HEK293 (cell line): ENCODE measurements around the gene C3.
A peak's percentile ranks its signal among the peaks of the same experiment; 100 is the strongest.

Source experiments
- GLI2 ChIP-seq: fragments of 450-650 bp; formaldehyde crosslinking; IDR thresholded peaks from 2 replicates; pipeline ENCODE4; 2017; ENCODE audit warnings: missing biosample characterization, missing genetic modification characterization, low read depth, borderline replicate concordance
- GLI4 ChIP-seq: fragments of 450-650 bp; formaldehyde crosslinking; IDR thresholded peaks from 2 replicates; pipeline ENCODE4 v1.5.1; 2016; ENCODE audit warnings: missing biosample characterization, missing genetic modification characterization
- GLIS1 ChIP-seq: fragments of 450-650 bp; formaldehyde crosslinking; IDR thresholded peaks from 2 replicates; pipeline ENCODE4 v1.5.1; 2016; ENCODE audit warnings: missing biosample characterization, missing genetic modification characterization
- GLIS2 ChIP-seq: fragments of 450-650 bp; formaldehyde crosslinking; IDR thresholded peaks from 2 replicates; pipeline ENCODE4 v1.5.1; 2016; ENCODE audit warnings: missing biosample characterization, missing genetic modification characterization
- KLF10 ChIP-seq: fragments of 450-650 bp; IDR thresholded peaks from 2 replicates; pipeline ENCODE4 v1.5.1; 2018; ENCODE audit warnings: missing biosample characterization, mild to moderate bottlenecking, missing genetic modification characterization
- KLF7 ChIP-seq: fragments of 450-650 bp; formaldehyde crosslinking; IDR thresholded peaks from 2 replicates; pipeline ENCODE4 v1.5.1; 2016; ENCODE audit warnings: missing biosample characterization, missing genetic modification characterization, borderline replicate concordance
- MYNN ChIP-seq: fragments of 450-650 bp; formaldehyde crosslinking; IDR thresholded peaks from 2 replicates; pipeline ENCODE4 v1.5.1; 2016; ENCODE audit warnings: missing biosample characterization, missing genetic modification characterization, borderline replicate concordance
- PRDM1 ChIP-seq: fragments of 450-650 bp; formaldehyde crosslinking; IDR thresholded peaks from 2 replicates; pipeline ENCODE4; 2016; ENCODE audit warnings: missing biosample characterization, missing genetic modification characterization
- RBAK ChIP-seq: fragments of 450-650 bp; formaldehyde crosslinking; IDR thresholded peaks from 2 replicates; pipeline ENCODE4 v1.5.1; 2016; ENCODE audit warnings: missing biosample characterization, missing genetic modification characterization
- SCRT1 ChIP-seq: fragments of 450-650 bp; formaldehyde crosslinking; IDR thresholded peaks from 2 replicates; pipeline ENCODE4 v1.5.1; 2016; ENCODE audit warnings: missing biosample characterization, missing genetic modification characterization, borderline replicate concordance
- SP2 ChIP-seq: fragments of 450-650 bp; formaldehyde crosslinking; IDR thresholded peaks from 2 replicates; pipeline ENCODE4 v1.5.1; 2016; ENCODE audit warnings: missing biosample characterization, missing genetic modification characterization
- YY1 ChIP-seq: fragments of 450-650 bp; formaldehyde crosslinking; IDR thresholded peaks from 2 replicates; pipeline ENCODE4 v1.5.1; 2018; ENCODE audit warnings: missing biosample characterization, missing genetic modification characterization
- ZBTB1 ChIP-seq: fragments of 450-650 bp; formaldehyde crosslinking; IDR thresholded peaks from 2 replicates; pipeline ENCODE4 v1.5.1; 2016; ENCODE audit warnings: missing biosample characterization, missing genetic modification characterization
- ZBTB17 ChIP-seq: fragments of 450-650 bp; formaldehyde crosslinking; IDR thresholded peaks from 2 replicates; pipeline ENCODE4 v1.5.1; 2016; ENCODE audit warnings: missing biosample characterization, missing genetic modification characterization
- ZNF114 ChIP-seq: fragments of 450-650 bp; formaldehyde crosslinking; IDR thresholded peaks from 2 replicates; pipeline ENCODE4 v1.5.0; 2017; ENCODE audit warnings: missing biosample characterization, missing genetic modification characterization
- ZNF133 ChIP-seq: fragments of 450-650 bp; formaldehyde crosslinking; IDR thresholded peaks from 2 replicates; pipeline ENCODE4 v1.5.1; 2016; ENCODE audit warnings: missing biosample characterization, missing genetic modification characterization
- ZNF140 ChIP-seq: fragments of 450-650 bp; formaldehyde crosslinking; IDR thresholded peaks from 2 replicates; pipeline ENCODE4 v1.5.1; 2016; ENCODE audit warnings: missing biosample characterization, missing genetic modification characterization
- ZNF157 ChIP-seq: fragments of 450-650 bp; formaldehyde crosslinking; IDR thresholded peaks from 2 replicates; pipeline ENCODE4 v1.5.1; 2016; ENCODE audit warnings: missing biosample characterization, missing genetic modification characterization
- ZNF169 ChIP-seq: fragments of 450-650 bp; formaldehyde crosslinking; IDR thresholded peaks from 2 replicates; pipeline ENCODE4 v1.5.1; 2016; ENCODE audit warnings: missing biosample characterization, missing genetic modification characterization
- ZNF19 ChIP-seq: fragments of 450-650 bp; formaldehyde crosslinking; IDR thresholded peaks from 2 replicates; pipeline ENCODE4; 2016; ENCODE audit warnings: missing biosample characterization, missing genetic modification characterization, low read depth
- ZNF302 ChIP-seq: fragments of 450-650 bp; formaldehyde crosslinking; IDR thresholded peaks from 2 replicates; pipeline ENCODE4 v1.5.1; 2016; ENCODE audit warnings: missing biosample characterization, missing genetic modification characterization, low read depth
- ZNF341 ChIP-seq: fragments of 450-650 bp; formaldehyde crosslinking; IDR thresholded peaks from 2 replicates; pipeline ENCODE4; 2016; ENCODE audit warnings: low read depth, missing biosample characterization, missing genetic modification characterization
- ZNF366 ChIP-seq: fragments of 450-650 bp; formaldehyde crosslinking; conservative IDR thresholded peaks from 2 replicates; pipeline ENCODE4 v1.5.1; 2016; ENCODE audit warnings: missing biosample characterization, missing genetic modification characterization
- ZNF391 ChIP-seq: fragments of 450-650 bp; formaldehyde crosslinking; IDR thresholded peaks from 2 replicates; pipeline ENCODE4 v1.5.1; 2016; ENCODE audit warnings: low read depth, missing biosample characterization, missing genetic modification characterization, borderline replicate concordance
- ZNF394 ChIP-seq: fragments of 450-650 bp; formaldehyde crosslinking; IDR thresholded peaks from 2 replicates; pipeline ENCODE4 v1.5.1; 2016; ENCODE audit warnings: missing biosample characterization, missing genetic modification characterization, mild to moderate bottlenecking, moderate library complexity, borderline replicate concordance
- ZNF433 ChIP-seq: fragments of 450-650 bp; formaldehyde crosslinking; IDR thresholded peaks from 2 replicates; pipeline ENCODE4 v1.5.1; 2016; ENCODE audit warnings: missing biosample characterization, missing genetic modification characterization, low read depth
- ZNF510 ChIP-seq: fragments of 450-650 bp; formaldehyde crosslinking; IDR thresholded peaks from 2 replicates; pipeline ENCODE4 v1.5.1; 2018; ENCODE audit warnings: mild to moderate bottlenecking, missing genetic modification characterization, missing biosample characterization; ENCODE audit not compliant: insufficient replicate concordance
- ZNF571 ChIP-seq: fragments of 450-650 bp; formaldehyde crosslinking; IDR thresholded peaks from 2 replicates; pipeline ENCODE4 v1.5.0; 2017; ENCODE audit warnings: missing biosample characterization, missing genetic modification characterization
- ZNF623 ChIP-seq: fragments of 450-650 bp; formaldehyde crosslinking; IDR thresholded peaks from 2 replicates; pipeline ENCODE4 v1.5.1; 2016; ENCODE audit warnings: missing biosample characterization, missing genetic modification characterization
- ZNF707 ChIP-seq: fragments of 450-650 bp; formaldehyde crosslinking; IDR thresholded peaks from 2 replicates; pipeline ENCODE4 v1.5.1; 2016; ENCODE audit warnings: missing biosample characterization, missing genetic modification characterization
- ZNF768 ChIP-seq: fragments of 450-650 bp; formaldehyde crosslinking; IDR thresholded peaks from 2 replicates; pipeline ENCODE4 v1.5.1; 2018; ENCODE audit warnings: missing biosample characterization, mild to moderate bottlenecking, missing genetic modification characterization
- ZNF777 ChIP-seq: fragments of 450-650 bp; formaldehyde crosslinking; IDR thresholded peaks from 2 replicates; pipeline ENCODE4 v1.5.1; 2017; ENCODE audit warnings: missing biosample characterization, missing genetic modification characterization, borderline replicate concordance
- TF ChIP-seq, protein P1 (sequence below): fragments of 450-650 bp; formaldehyde crosslinking; IDR thresholded peaks from 2 replicates; pipeline ENCODE4 v1.5.1; 2016; ENCODE audit warnings: missing biosample characterization, missing genetic modification characterization
- TF ChIP-seq, protein P2 (sequence below): fragments of 450-650 bp; formaldehyde crosslinking; IDR thresholded peaks from 2 replicates; pipeline ENCODE4 v1.5.1; 2016; ENCODE audit warnings: missing biosample characterization, missing genetic modification characterization
- TF ChIP-seq, protein P3 (sequence below): fragments of 450-650 bp; formaldehyde crosslinking; optimal IDR thresholded peaks from 2 replicates; pipeline ENCODE3; 2016; ENCODE audit warnings: missing biosample characterization, mild to moderate bottlenecking, missing genetic modification characterization
- TF ChIP-seq, protein P4 (sequence below): fragments of 450-650 bp; formaldehyde crosslinking; IDR thresholded peaks from 2 replicates; pipeline ENCODE4 v1.5.1; 2016; ENCODE audit warnings: missing biosample characterization, missing genetic modification characterization
- TF ChIP-seq, protein P5 (sequence below): fragments of 450-650 bp; formaldehyde crosslinking; IDR thresholded peaks from 2 replicates; pipeline ENCODE4 v1.5.1; 2016; ENCODE audit warnings: missing biosample characterization, missing genetic modification characterization

C3 gene

DNA sequence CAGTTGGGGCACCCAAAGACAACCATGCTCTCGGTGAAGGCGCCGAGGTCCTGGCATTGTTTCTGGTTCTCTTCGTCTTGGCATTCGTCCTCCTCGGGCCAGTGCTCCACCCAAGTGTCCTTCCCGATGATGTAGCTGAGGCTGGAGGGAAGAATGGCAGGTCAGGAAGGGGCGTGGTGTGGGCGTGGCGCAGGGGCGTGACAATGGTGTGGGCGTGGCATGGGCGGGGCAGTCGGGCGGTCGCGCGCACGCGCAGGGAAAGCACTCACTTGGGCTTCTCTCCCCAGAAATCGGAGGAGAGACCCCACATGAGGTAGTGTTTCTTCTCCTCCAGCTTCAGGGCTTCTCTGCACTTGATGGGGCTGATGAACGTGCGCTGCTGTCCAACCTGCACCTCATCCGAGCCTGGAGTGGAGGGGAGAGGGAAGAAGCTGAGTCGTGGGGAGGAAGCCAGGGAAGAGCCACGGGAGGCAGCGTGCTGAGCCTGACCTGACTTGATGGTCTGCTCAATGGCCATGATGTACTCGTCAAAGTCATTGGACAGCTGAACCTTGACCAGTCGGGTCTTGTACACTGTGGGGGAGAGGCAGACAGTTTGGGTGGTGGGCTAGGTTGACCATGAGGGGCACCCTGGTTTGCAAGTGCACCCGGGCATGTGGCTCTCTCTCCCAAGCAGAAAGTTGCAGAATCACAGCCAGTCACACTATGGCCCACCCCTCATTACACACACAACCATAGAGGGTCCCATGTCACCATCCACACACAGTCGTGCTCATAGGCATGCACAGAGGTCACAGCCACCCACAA is 42.4 kb downstream of the C3 start (continued):
- TF ChIP-seq, protein P1, sequence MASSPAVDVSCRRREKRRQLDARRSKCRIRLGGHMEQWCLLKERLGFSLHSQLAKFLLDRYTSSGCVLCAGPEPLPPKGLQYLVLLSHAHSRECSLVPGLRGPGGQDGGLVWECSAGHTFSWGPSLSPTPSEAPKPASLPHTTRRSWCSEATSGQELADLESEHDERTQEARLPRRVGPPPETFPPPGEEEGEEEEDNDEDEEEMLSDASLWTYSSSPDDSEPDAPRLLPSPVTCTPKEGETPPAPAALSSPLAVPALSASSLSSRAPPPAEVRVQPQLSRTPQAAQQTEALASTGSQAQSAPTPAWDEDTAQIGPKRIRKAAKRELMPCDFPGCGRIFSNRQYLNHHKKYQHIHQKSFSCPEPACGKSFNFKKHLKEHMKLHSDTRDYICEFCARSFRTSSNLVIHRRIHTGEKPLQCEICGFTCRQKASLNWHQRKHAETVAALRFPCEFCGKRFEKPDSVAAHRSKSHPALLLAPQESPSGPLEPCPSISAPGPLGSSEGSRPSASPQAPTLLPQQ (tag by site-specific recombination): no peak
- TF ChIP-seq ZNF114 (tag by site-specific recombination): no peak
- no peak for TF ChIP-seq YY1 (tag by site-specific recombination)
- peak; percentile 46; the same call in 1 of the 2 replicates for TF ChIP-seq ZNF366 (tag by site-specific recombination)
- TF ChIP-seq ZNF707: no peak
- no peak for TF ChIP-seq ZNF19 (tag by site-specific recombination)
- TF ChIP-seq, protein P2, sequence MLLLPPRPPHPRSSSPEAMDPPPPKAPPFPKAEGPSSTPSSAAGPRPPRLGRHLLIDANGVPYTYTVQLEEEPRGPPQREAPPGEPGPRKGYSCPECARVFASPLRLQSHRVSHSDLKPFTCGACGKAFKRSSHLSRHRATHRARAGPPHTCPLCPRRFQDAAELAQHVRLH (tag by site-specific recombination): no peak
- TF ChIP-seq ZBTB17: no peak
- TF ChIP-seq ZNF768 (tag by site-specific recombination): no peak
- TF ChIP-seq ZNF341 (tag by site-specific recombination): peak; percentile 75
- no peak for TF ChIP-seq GLI4 (tag by site-specific recombination)
- TF ChIP-seq ZBTB1: no peak
- TF ChIP-seq ZNF571: no peak
- no peak for TF ChIP-seq ZNF391 (tag by site-specific recombination)
- no peak for TF ChIP-seq ZNF623
- no peak for TF ChIP-seq RBAK (tag by site-specific recombination)
- TF ChIP-seq ZNF433: no peak
- no peak for TF ChIP-seq ZNF133 (tag by site-specific recombination)
- peak; percentile 29; the same call in 1 of the 2 replicates for TF ChIP-seq GLIS2
- no peak for TF ChIP-seq ZNF157 (tag by site-specific recombination)
- TF ChIP-seq, protein P3, sequence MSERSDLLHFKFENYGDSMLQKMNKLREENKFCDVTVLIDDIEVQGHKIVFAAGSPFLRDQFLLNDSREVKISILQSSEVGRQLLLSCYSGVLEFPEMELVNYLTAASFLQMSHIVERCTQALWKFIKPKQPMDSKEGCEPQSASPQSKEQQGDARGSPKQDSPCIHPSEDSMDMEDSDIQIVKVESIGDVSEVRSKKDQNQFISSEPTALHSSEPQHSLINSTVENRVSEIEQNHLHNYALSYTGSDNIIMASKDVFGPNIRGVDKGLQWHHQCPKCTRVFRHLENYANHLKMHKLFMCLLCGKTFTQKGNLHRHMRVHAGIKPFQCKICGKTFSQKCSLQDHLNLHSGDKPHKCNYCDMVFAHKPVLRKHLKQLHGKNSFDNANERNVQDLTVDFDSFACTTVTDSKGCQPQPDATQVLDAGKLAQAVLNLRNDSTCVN: peak; percentile 37
- TF ChIP-seq, protein P4, sequence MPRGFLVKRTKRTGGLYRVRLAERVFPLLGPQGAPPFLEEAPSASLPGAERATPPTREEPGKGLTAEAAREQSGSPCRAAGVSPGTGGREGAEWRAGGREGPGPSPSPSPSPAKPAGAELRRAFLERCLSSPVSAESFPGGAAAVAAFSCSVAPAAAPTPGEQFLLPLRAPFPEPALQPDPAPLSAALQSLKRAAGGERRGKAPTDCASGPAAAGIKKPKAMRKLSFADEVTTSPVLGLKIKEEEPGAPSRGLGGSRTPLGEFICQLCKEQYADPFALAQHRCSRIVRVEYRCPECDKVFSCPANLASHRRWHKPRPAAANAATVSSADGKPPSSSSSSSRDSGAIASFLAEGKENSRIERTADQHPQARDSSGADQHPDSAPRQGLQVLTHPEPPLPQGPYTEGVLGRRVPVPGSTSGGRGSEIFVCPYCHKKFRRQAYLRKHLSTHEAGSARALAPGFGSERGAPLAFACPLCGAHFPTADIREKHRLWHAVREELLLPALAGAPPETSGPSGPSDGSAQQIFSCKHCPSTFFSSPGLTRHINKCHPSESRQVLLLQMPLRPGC: no peak
- TF ChIP-seq ZNF140 (tag by site-specific recombination): no peak
- TF ChIP-seq SCRT1 (tag by site-specific recombination): no peak
- TF ChIP-seq GLI2 (tag by site-specific recombination): no peak
- no peak; the same call in 1 of the 2 replicates for TF ChIP-seq KLF7
- no peak for TF ChIP-seq MYNN (tag by site-specific recombination)
- TF ChIP-seq ZNF169: no peak
- no peak for TF ChIP-seq ZNF777 (tag by site-specific recombination)
- peak; percentile 94 for TF ChIP-seq KLF10 (tag by site-specific recombination)
- TF ChIP-seq, protein P5, sequence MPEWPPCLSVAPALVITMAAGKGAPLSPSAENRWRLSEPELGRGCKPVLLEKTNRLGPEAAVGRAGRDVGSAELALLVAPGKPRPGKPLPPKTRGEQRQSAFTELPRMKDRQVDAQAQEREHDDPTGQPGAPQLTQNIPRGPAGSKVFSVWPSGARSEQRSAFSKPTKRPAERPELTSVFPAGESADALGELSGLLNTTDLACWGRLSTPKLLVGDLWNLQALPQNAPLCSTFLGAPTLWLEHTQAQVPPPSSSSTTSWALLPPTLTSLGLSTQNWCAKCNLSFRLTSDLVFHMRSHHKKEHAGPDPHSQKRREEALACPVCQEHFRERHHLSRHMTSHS: no peak
- TF ChIP-seq ZNF302: no peak
- TF ChIP-seq GLIS1 (tag by site-specific recombination): no peak
- TF ChIP-seq ZNF394 (tag by site-specific recombination): peak; percentile 23; the same call in 1 of the 2 replicates
- no peak for TF ChIP-seq PRDM1 (tag by site-specific recombination)
- TF ChIP-seq ZNF510 (tag by site-specific recombination): no peak
- peak; percentile 24; the same call in 1 of the 2 replicates for TF ChIP-seq SP2 (tag by site-specific recombination)
